Ovary (tissue), 9 donors: Measurements from ENCODE around the gene PTPN18. TPM values are rescaled to one million over a fixed set of nuclear protein-coding genes. Genes with fewer than 3 reads are reported as not detected.

Experiments
- DNase-seq, 5 donors: peaks; one replicate each; pipeline ENCODE4 v3.0.0-alpha.2; 2019 to 2020
- H3K27ac ChIP-seq, 2 donors: fragments of 200-600 bp; one replicate each; pipeline versions ENCODE4 v1.5.1 to v1.8.0; 2019 to 2022
- H3K27me3 ChIP-seq: fragments of 200-600 bp; one replicate; pipeline ENCODE4 v1.8.0; 2022
- H3K36me3 ChIP-seq: fragments of 200-600 bp; sonication (generic); one replicate; pipeline ENCODE4 v1.5.1; 2019
- H3K4me1 ChIP-seq: one replicate; pipeline ENCODE4 v1.8.1; 2013; ENCODE audit warnings: mild to moderate bottlenecking, moderate library complexity; ENCODE audit not compliant: insufficient read depth
- H3K4me3 ChIP-seq: fragments of 200-600 bp; sonication (generic); one replicate; pipeline ENCODE4 v1.5.1; 2017
- H3K9me3 ChIP-seq, 2 donors: fragments of 200-600 bp in 1 of 2; sonication (generic) in 1 of 2; one replicate each; pipeline versions ENCODE4 v1.5.1 to v1.8.1; 2013 to 2019; ENCODE audit warnings: mild to moderate bottlenecking in 1 of 2, moderate library complexity in 1 of 2
- EP300 ChIP-seq: sonication (generic); formaldehyde crosslinking; IDR thresholded peaks from one replicate; pipeline ENCODE4 v1.6.1; 2017; ENCODE audit warnings: antibody characterized with exemption
- POLR2A ChIP-seq: fragments of 450-650 bp; IDR thresholded peaks from one replicate; pipeline ENCODE4 v1.6.1; 2017; ENCODE audit warnings: antibody characterized with exemption, mild to moderate bottlenecking, moderate library complexity
- whole genome bisulfite sequencing, 3 donors: extraction: QIAGEN DNeasy Blood & Tissue Kit in 1 of 3; methylation state at CpG; one replicate each; pipeline versions ENCODE4 v1.1.5 to v1.1.7; 2013 to 2017; 5-methylcytosine and 5-hydroxymethylcytosine counted together
- intact Hi-C, 4 donors: fragments of 100-400 bp; cut with DNase I; formaldehyde crosslinking; loops; one replicate each; pipeline versions ENCODE4 v1.11.0 to v1.15.1; 2022 to 2023
- polyA plus RNA-seq, 2 donors: library from polyadenylated mRNA; stranded (reverse); fragments of 200-250 nt in 1 of 2; fragments of 350-450 nt in 1 of 2; fragmentation: Illumina TruSeq in 1 of 2; extraction: RNeasy Lipid Tissue Mini Kit (QIAGEN cat#74804) in 1 of 2; gene quantifications; one replicate each; pipeline ENCODE4 v1.2.3, GENCODE V29; 2013 to 2014
- total RNA-seq, 7 donors: library from RNA; depleted of rRNA in 2 of 7; stranded (reverse); fragments of >200 nt in 2 of 7; fragmentation: NEBNext Ultra II Directional in 3 of 7; extraction: Animal tissue kit (Norgen Biotek cat#: 25700) in 3 of 7; gene quantifications; one replicate each; pipeline versions ENCODE4 v1.1.0 to v1.2.4, GENCODE V29; 2016 to 2023
- TF ChIP-seq, protein P1 (sequence below), 3 donors: fragments of 450-650 bp in 2 of 3; fragments of 200-600 bp in 1 of 3; IDR thresholded peaks; one replicate each; pipeline versions ENCODE4 v1.5.1 to v1.8.0; 2016 to 2022; ENCODE audit warnings: antibody characterized with exemption in 3 of 3, mild to moderate bottlenecking in 1 of 3
- donor health status: DM: no; HTN: no; CAD: no; lungs with moderate emphysema.
- donor health status: DM: no; HTN: no; CAD: no.
- donor health status: Bipolar disorder and iron deficiency.
- donor health status: DM: yes; HTN: yes; CAD: no.
- donor health status: DM: no; HTN: no; CAD: no.
- donor health status: DM: yes; HTN: yes; CAD: no.

Gene PTPN18
- total and polyA plus RNA-seq, 9 donors = 22.2 to 62.6 (median 30.8) TPM

DNA sequence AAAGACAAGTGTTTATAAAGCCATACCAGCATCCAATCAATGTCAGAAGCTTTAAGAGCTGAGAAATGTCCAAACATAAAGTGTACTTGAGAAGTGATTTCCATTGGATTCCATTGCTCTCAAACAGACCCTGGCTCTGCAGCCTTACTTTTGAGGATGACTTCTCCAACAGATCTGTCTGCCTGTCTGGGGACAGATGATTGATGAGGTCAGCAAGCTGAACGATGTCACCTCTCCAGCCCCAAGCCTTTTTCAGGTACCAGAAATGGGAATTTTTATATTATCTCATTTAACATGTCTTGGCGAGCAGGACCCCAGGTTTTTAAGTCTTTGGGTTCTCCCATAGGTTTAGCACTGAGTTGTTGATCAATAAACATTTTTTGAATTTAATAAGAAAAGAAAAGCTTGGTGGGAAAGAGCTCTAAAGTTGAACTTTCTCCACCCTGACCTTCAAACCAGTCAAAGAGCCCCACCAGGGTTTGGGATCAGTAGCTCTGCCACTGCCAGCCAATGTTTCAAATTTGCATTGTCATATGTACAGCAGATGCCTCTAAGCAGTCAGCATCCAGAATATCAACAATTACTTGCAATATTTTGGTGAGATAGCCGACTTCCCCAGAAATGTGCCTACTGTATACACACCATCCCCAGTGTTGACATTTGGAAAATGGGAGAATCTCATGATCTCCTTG lies 22.5 kb downstream of the PTPN18 start:
- Histone ChIP-seq H3K27ac (no peak overlapping the region), H3K4me3 (no peak overlapping the region), H3K9me3 (no peaks in the 10 kb centered on the region), H3K36me3 (no peaks in the 10 kb centered on the region), H3K4me1 (peaks cover 2% of the 10 kb centered on the region), H3K27me3 (no peaks in the 10 kb centered on the region)
- intact Hi-C loops = no loop called here
- WGBS, 3 donors = 86 to 96% (median 93%) methylated on average over 3 of the region's 3 CpGs
- no peak for DNase-seq
- TF ChIP-seq EP300 (no peak), POLR2A (no peak)
- TF ChIP-seq, protein P1, sequence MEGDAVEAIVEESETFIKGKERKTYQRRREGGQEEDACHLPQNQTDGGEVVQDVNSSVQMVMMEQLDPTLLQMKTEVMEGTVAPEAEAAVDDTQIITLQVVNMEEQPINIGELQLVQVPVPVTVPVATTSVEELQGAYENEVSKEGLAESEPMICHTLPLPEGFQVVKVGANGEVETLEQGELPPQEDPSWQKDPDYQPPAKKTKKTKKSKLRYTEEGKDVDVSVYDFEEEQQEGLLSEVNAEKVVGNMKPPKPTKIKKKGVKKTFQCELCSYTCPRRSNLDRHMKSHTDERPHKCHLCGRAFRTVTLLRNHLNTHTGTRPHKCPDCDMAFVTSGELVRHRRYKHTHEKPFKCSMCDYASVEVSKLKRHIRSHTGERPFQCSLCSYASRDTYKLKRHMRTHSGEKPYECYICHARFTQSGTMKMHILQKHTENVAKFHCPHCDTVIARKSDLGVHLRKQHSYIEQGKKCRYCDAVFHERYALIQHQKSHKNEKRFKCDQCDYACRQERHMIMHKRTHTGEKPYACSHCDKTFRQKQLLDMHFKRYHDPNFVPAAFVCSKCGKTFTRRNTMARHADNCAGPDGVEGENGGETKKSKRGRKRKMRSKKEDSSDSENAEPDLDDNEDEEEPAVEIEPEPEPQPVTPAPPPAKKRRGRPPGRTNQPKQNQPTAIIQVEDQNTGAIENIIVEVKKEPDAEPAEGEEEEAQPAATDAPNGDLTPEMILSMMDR (IDR thresholded peaks at IDR 0.05) = no peak

DNA sequence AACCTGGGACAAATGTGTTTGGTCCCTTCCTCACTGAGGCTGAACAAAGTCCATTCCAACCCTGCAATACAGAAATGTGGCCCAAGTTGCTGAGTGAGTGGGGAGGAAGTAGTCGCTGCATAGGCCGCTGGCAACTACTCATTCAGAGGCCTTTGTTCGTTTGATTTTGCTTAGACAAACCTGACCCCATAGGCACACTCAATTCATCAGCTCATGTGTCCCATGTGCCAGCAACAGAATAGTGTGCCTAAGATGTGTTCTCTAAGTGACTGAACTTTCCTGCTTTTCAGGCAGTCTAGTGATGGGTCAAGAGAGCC lies 23.0 kb downstream of the PTPN18 start:
- Histone ChIP-seq H3K27me3 (no peaks in the 10 kb centered on the region), H3K4me1 (no peaks in the 10 kb centered on the region), H3K4me3 (no peak overlapping the region), H3K9me3 (no peaks in the 10 kb centered on the region), H3K27ac (no peak overlapping the region), H3K36me3 (no peaks in the 10 kb centered on the region)
- DNase-seq = no peak
- intact Hi-C loops = no loop called here
- 89 to 98% (median 95%) methylated on average over 3 of the region's 3 CpGs for WGBS, 3 donors
- TF ChIP-seq, protein P1 (IDR thresholded peaks at IDR 0.05) = no peak
- no peak for TF ChIP-seq POLR2A
- TF ChIP-seq EP300 = no peak

DNA sequence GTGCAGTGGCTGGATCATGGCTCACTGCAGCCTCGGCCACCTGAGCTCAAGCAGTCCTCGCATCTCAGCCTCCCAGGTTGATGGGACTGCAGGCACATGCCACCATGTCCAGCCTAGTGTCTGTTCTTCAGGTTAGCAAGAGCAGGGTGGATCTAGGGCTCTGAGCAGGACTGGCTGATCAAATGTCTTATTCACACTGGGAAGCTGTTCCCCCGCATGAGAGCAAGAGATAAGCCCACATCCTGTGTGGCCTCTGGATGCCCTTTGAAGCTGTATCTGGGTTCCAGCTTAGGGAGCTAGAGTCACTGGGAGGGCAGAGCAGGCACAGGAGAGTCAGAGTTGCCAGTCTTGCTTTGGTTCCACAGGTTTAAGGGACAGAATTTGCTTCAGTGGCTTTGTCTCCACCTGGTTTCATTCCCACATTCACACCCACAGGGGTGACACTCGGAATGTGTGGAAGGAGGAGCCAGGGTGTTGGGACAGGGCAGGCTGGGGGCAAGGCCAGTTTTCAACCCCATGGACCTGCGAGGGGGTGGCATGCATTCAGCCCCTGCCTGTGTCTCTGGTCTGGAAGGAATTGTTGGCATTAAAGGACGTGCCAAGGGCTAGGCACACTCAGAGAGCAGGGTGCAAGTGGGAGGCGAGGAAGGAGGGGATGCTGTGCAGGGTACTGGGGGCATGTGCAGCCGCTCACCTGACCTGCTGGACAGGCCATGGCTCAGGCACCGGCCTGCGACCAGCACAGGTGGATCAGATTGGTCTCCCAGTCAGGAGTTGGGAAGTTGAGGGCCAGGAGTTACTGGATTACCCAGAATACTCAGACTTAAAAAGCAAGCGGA lies 24.5 kb downstream of the PTPN18 start:
- no peak for DNase-seq
- intact Hi-C loops = no loop called here
- TF ChIP-seq, protein P1 (IDR thresholded peaks at IDR 0.05) = no peak
- TF ChIP-seq POLR2A = no peak
- no peak for TF ChIP-seq EP300
- Histone ChIP-seq H3K9me3 (no peaks in the 10 kb centered on the region), H3K27ac (no peak overlapping the region), H3K4me3 (no peak overlapping the region), H3K27me3 (no peaks in the 10 kb centered on the region), H3K36me3 (no peaks in the 10 kb centered on the region), H3K4me1 (no peaks in the 10 kb centered on the region)
- WGBS, 3 donors = 91 to 94% (median 92%) methylated on average over 11 of the region's 11 CpGs

DNA sequence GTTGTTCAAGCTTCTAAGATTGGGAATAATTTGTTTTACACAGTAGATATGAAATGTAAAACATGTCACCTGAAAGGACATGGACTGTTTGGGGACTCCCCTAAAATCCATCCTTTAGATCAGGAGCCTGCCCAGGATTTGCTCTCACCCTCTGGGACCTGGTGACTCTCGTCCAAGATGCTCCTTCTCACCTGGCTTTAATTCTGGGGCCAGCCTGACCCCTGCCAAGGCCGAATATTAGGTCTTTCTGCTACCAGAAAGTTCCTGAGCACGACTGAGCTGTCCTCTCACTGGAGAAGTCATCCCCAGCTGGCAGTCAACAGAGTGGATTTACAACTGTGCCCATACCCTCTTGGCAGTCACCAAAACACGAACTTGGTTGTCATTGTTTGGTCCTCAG lies 25.3 kb downstream of the PTPN18 start:
- H3K36me3 ChIP-seq = no peaks in the 10 kb centered on the region
- no peak overlapping the region for H3K27ac ChIP-seq
- no peaks in the 10 kb centered on the region for H3K4me1 ChIP-seq
- no peaks in the 10 kb centered on the region for H3K9me3 ChIP-seq
- WGBS, 3 donors = 88 to 89% (median 88%) methylated on average over 4 of the region's 4 CpGs
- no peak overlapping the region for H3K4me3 ChIP-seq
- intact Hi-C loops = no loop called here
- H3K27me3 ChIP-seq = no peaks in the 10 kb centered on the region
- DNase-seq = no peak
- TF ChIP-seq, protein P1 (IDR thresholded peaks at IDR 0.05) = no peak
- TF ChIP-seq EP300 = no peak
- no peak for TF ChIP-seq POLR2A
